MV-4-11 (cell line): ENCODE data around the gene SERPINB1.
"Not testable (repeated sequence)": the region's sequence is repeated elsewhere in the genome, so short reads cannot be mapped to it uniquely, and the experiment has no call there.

ENCODE experiments used
- DNase-seq: peaks from one replicate; lab custom pipeline; 2025; lab: John Stamatoyannopoulos, UW

Gene SERPINB1

DNA sequence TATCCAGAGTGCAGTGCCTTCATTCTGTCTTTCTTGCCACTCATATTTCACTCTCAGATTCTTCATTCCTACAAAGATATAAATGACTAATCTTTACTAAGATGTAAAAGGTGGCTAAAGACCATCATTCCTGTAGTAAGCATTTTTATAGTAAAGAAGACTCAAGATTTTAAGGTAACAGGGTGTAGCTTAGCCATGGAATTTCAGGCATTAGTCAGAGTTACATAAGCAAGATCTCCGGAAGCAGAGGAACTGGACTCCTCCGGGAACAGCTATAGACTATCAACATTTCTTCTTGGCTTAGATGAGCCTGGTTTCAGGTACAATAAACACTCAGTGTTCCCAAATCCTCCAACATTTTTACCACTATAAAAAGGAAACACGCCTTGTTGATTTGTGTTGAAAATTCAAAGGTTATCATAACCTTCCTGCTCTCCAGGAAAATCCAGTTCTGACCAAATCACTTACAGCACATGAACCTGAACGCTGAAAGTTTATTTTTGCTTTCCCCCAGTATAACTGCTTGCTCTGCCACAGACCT is 23.7 kb downstream of the SERPINB1 start:
- DNase-seq = no peak

DNA sequence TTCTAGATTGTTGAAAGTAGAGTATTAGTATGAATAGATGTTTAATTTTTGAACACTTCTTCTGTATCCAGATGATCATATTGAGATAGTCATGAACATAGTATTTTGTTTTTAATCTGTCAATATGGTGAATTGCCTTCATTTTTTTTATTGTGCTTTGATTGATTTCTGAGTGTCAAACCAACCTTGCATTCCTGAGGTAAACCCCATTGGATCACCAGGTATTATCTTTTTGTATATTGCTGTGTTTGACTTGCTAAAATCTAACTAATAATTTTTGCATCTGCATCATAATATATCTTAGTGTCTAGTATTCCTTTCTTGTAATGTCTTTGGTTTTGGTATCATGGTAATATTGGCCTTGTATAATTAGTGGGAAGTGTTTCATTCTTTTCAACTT is 25.5 kb downstream of the SERPINB1 start:
- DNase-seq = no peak

DNA sequence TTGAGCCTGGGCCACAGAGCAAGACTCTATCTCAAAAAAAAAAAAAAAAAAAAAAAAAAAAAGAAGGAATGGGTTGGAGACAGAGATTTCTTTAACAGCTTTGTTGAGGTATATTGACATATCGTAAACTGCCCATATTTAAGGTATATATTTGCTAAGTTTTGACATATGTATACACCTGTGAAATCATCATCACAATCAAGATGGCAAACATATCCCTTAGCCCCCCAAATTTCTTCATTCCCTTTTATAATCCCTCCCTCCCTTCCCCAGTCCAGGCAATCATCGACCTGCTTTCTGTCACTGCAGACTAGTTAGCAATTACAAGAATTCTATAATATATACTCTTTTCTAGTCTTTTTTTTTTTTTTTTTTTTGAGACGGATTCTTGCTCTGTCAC is 29.0 kb downstream of the SERPINB1 start:
- DNase-seq = no peak

DNA sequence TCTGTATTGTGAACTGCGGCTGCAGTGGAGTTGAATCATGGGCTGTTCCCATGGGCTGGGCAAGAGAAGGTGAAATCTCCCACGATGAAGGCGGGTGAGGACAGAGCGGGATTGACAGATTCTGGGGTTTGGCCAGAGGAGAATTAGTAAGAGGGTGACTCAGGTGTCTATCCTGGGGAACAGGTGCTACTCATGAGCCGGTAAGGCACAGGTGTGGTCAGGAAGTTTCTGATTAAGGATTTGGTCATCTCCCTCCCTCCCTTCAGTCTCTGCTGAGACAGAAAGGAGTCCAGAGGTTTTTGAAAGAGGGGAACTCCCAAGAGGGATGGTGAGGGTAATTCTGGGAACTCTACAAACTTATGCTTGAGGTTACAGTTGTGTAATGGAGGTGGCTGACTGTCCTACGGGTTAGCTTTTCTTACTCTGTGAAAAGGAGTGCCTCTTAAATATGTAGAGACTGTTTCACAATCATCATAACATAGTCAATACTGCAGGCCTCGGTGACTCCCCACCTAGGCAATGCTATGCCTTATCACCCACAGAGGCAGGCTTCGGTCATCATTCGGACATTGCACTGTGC is 31.5 kb downstream of the SERPINB1 start:
- DNase-seq = peak; percentile 84

DNA sequence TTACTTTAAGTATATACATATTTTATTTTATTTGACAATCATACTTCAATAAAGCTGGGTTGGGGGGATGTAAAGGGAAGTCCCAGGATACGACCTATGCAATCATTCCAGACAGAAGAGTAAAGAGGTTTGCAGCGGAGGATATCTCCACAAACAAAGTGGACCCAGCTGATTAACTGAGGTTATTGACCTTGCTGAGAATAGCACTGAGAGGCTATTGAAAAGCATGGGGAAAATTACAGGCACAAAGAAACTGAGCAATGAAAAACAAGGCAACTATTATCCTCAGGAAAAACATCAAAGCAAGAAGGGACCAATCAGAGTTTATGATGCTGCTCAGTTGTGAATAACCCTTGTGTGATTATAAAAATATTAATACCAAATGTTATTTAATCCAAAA is 32.6 kb downstream of the SERPINB1 start:
- no peak for DNase-seq

DNA sequence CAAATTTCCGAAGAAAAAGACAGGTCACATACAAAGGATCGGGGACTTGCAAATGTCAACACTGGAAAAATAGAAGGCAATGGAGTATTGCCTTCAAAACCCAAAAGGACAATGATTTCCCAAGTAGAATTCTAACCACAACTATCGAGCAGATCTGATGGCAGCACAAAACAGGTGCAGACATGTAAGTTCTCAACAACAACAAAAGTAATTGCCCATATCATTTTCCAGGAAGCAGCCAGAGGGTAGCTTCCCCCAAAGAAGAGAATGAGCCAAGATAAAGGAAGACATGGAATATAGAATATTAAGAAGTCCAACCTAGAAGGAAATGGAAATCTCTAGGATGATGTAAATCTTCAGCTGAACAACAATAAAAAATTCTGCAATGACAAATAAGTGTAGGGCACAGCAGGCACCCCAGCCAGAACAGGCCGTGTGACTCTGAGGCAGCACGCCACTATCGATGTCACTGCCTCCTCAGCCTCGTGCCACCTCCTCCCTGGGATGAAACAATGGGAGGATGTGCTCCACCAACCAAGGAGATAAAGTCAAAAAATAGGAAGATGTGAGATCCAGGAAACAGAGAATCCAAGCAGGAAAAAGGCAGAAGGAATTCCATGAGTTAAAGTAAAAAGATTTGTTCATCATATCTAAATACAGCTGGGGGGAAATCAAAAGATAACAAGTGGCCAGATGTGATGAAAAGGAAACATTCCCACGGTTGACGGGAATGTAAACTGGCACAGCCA is 34.1 kb downstream of the SERPINB1 start:
- DNase-seq = no peak

DNA sequence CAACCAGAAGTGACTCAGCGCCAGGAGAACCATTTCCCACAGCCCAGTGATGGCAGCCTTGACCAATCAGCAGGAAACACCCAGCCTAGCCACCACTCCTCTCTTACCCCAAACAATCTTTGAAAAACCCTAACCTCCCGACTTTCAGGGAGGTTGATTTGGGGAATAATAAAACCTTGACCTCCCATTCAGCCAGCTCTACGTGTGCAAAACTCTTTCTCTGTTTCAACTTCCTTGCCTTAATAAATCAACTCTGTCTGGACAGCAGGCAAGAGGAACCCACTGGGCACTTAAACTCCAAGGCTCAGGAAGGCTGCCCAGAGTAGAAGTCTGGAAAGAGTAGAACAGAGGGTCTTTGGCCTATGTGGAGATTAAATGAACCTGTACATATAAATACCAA is 35.0 kb downstream of the SERPINB1 start:
- DNase-seq = no peak

DNA sequence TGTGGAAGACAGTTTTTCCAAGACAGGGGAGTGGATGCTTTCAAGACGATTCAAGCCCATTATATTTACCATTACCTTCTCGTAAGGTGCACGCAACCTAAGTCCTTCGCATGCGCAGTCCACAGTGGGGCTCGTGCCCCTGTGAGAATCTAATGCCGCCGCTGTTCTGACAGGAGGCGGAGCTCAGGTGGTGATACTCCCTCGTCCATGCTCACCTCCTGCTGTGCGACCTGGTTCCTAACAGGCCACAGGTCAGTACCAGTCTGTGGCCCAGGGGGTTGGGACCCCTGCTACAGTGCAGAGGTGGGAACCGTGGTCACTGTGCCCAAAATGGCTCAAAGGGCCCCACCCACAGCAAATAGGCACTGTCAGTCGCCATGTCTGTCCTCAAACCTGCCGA is 36.6 kb downstream of the SERPINB1 start:
- no peak for DNase-seq

DNA sequence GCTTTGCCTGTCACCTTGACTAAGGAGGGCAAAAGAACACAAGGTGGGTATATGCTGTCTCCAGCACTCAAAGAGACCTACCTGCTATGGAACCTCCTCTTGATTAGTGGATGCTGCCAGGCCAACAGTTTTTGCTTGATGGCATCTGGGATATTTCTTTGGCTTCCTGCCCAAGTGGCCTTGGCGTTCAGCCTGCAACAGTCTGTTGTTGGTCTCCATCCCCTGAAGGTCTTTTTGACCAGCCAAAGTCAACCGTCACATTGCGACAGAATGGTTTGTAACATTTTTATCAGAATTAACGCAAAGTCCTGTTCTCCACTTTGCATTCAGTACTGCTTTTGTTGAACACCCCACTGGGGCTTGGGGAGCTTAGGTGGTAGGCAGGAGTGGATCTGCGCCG is 37.1 kb downstream of the SERPINB1 start:
- peak; percentile 30 for DNase-seq

DNA sequence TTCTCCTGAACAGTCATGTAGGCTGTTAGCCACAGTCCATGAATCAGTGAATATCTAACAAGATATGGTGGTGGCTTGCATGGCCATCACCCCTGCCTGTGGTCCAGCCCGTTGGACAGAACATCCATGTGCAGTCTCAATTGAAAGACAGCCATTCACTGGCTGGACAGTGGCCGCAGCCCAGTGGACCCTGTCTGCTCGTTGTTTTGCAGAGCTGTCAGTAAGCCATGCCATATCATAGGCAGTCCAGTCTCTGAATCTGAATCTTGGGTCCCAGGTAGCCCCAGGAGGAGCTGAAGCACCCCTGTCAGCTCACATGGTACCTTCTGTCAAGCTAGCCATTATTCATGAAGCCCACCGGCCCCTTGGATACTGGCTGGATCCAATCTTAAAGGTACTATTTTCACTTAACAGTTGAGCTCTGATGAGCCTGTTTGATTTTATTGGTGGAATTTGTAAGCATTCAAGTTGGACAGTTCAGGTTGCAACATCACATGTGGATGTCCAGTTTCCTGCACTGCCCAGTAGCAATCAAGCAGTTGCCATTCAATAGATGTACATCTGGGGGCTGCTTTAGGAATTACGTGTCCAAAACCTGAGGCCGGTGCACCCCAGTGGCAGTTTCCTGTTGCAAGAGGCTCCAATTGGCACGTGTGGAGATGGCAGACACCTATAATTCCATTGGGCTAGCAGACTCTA is 37.8 kb downstream of the SERPINB1 start:
- no peak for DNase-seq

DNA sequence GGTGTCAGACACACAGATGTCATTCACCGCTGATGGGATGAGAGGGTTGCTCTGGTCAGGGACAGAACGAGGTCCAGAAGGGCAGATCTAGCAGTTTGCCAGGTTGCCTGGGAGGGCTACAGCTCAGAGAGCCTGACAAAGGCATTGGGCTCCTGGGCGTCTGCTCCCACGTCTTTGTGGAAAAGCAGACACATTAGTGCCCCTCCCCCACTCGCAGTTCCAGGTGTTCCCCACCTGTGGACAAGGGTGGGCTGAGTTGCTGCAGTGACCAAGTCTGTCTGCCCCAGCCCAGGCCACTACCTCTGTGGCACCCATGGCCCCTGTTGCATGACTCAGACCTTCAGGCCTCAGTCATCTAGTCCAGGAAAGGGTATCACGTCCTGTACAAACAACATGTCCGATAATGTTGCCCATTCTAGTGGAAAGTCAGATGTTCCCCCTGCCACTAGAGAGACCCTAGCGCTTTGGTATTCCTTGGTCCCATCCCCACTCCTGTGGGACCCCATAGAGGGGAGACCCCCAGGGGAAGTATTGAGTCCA is 39.1 kb downstream of the SERPINB1 start:
- DNase-seq = no peak

DNA sequence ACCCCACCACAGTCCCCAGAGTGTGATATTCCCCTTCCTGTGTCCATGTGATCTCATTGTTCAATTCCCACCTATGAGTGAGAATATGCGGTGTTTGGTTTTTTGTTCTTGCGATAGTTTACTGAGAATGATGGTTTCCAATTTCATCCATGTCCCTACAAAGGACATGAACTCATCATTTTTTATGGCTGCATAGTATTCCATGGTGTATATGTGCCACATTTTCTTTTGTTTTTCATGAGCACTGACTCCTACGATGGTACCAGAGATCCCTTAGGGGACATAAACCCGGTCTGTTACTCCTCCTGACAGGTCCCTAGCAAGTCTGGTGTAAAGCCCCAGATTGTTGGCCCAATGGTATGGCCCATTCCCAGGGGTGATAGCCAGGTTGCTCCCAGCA is 40.0 kb downstream of the SERPINB1 start:
- not testable (repeated sequence) for DNase-seq

DNA sequence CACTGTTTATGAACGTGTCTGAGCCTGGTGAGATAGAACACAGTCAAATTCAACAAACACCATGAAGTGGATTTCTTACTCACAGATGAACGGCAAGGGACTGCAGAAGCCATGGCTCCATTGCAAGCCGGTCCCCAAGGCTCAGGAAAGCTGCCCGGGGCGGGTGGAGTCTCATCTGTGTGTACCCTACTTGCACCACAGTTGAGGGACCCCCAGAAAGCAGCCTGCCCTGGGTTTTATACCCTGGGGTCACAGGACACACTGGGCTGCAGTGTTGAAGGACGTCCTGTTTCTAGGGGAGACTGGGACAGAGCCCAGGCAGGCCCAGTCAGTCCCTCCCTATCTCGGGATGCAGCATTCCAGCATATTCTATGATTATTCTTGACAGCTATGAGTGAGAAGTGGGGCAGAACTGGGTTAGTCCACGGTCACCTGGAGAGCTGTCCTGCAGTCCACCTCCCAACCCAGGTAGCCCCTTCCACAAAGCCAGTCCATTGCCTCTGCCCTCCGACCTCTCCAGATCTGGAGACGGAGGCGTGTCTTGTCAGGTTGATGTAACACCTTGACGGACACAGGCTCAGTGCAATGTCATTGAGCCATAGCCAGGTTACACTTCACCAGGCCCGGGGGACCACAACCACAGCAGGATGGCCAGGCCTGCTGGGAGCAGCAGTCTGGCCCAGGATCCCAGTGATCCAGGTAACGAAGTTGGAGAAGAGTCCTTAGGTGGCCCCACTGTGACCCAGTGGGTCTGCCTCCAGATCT is 40.9 kb downstream of the SERPINB1 start:
- DNase-seq = no peak

DNA sequence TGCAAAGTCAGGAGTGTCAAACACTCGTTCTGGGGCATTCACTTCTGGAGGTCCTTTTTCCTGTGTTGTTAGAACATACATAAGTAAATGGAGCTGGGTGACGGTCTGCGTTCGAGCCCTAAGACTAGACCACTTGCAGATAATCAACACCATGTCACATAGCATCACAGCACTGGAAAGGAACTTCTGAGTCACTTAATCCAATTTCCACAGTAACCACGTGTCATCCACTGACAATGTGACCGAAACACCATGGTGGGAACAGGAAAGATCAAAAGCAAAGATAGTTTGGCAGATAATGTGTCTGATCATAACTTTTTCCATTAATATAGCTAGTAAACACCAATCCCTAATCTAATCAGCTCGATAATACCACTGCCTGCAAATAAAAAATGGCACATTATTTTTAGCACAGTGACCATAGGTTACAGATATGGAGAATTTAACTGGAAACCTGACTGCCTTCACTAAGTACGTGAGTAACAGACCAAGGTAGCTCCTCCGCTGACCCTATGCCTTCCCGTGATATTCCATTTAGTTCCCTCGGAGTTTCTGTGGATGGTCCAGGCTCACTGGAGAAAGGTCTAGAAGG is 41.6 kb downstream of the SERPINB1 start:
- peak; percentile 55 for DNase-seq

DNA sequence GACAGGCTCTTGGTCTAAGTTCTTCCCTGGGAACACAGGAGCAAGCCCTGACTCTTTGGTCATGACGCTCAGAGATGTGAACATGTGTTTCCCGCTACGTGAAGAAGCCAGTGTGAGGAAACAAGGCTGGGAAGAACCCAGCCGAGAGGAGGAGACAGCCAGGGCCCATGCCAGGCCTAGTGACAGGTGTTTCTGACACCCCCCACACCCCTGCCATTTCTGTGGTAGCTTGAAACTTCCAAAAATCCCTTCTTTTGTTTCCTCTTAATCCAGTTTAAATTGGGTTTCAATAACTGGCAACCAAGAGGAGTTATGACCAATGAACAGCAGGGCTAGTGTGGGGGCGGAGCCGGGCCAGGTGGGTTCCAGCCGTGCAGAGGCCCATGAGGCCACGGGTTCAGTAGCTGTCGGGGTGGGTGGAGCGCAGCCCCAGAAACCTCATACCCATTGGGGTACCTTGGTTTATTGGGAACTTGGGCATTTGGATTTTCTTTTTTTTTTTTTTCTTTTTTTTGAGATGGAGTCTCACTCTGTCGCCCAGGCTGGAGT is 43.0 kb downstream of the SERPINB1 start:
- no peak for DNase-seq

DNA sequence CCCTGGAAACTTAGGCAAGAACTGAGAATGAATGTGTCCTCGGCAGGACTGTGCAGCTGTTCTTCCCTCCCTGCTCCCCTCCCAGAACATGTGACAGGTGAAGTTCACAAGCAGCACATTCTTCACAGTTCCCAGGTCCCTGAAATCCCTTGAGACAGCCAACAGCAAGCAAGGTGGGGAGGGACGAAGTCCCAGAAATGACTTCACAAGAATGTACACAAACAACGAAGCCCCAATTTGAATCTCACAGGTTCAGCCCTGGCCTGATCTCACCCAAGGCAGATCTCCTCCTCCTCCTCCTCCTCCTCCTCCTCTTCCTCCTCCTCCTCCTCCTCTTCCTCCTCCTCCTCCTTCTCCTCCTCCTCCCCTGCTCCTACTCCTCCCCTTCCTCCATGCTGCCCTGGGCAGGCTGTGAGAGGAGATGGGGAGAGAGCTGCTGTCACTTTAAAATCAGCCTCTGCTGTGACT is 44.1 kb downstream of the SERPINB1 start:
- no peak for DNase-seq

DNA sequence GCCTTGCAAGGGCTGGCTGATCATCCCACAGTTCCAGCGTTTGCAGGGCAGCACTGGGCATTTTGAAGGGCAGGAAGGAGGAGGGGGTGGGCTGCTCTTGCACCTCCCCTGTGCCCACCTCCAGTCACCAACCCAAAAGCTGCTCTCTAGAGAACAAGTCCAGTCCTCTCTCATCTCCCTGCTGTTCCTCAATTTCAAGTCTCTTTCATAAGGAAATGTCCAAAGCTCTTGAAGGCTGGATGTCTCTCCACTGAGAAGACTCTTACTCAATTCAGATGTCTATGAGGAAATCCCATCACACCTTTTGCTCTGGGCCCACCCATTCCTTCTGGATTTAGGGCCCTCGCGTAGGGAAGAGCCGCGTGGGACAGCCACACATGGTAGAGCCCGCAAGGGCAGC is 44.8 kb downstream of the SERPINB1 start:
- peak; percentile 28 for DNase-seq

DNA sequence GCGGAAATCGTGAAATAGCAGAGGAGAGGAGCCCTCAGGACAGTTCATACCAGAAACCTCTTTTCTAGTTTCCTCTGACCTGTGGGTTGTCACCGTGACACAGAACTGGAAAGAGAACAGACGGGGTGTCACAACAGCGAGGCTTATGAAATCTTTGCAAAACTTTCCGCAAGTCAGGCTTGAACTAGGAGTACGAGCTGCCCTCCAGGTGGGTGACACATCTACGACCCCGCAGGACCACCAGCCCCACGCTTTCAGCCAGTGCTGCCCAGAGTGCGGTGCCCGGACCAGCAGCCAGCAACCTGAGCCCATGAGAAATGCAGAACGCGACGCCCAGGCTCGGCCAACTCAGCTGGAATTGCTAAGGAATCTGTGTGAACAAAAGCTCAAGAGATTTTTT is 45.7 kb downstream of the SERPINB1 start:
- DNase-seq = peak; percentile 59

DNA sequence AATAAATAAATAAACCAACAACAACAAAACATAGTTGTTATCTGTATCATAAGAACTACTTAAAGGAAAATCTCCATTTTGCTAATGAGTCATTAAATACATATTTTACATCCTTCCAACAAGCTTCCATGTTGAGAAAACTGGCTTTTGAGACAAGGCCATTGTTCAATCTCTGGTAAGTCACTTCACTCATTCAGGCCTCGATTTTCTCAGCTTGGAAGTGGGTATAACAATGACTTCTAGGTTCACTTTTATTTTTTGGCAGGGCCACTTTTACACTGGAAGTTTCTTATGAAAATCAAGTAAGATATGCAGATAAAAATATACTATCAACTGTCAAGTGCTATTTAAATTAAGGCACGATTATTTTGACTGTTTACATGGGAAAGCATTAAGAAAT is 46.5 kb downstream of the SERPINB1 start:
- DNase-seq = no peak

DNA sequence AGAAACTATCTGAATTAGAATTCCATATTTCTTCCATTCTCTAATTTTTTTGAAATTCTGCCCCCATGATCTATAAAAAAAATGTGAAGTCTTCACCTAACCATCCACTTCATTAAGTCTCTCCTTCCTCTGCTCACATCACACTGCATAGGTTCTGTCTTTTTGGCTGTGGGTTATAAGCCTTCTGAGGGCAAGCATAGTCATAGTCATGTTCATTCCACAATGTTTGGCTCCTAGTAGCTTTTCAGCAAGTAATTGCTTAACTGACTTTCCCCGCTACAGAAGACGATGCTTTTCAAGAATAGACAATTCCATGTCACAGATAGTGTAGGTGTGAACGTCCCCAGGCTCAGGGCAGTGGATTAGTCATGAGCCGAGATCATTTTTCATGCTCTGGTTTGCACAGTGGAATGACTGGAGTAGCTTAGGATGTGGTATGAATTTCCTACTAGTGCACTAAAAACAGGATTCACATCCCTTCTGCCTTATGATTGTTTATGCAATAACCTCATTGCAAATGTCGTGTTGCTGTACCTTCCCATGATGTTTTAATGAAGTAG is 47.4 kb downstream of the SERPINB1 start:
- peak; percentile 28 for DNase-seq
